Measurements from ENCODE around the gene MMP21. TPM values are rescaled to one million over a fixed set of nuclear protein-coding genes. Genes with fewer than 3 reads are reported as not detected.
A peak's percentile ranks its signal among the peaks of the same experiment; 100 is the strongest.

MMP21 gene
- total RNA-seq, 1 experiment from 2014 or later = not detected

DNA sequence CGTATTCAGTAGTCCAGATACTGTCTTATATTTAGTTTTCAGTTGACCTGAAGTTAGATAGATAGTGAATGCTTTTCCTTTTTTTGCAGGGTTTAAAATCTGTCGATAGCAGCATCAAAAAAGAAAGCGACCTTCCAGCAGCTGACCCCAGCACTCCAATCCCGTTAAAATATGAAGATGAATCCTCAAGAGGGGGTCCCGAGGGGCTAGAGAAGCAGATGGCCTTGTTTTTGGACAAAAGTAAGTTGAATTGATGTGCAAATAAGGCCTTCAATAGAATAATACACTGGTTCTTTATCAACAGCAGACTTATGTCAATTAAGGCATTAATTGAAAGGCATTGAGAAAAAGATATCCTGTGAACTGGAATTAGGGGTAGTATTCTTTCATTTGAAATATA lies 37.4 kb downstream of the MMP21 start:
- POLR2A ChIA-PET = no interaction called here
- Mint-ChIP-seq H3K27ac (ENCODE audit: unreplicated experiment) (no peak overlapping the region), H3K4me1 (ENCODE audit: low read depth, unreplicated experiment) (no peaks in the 10 kb centered on the region), H3K27me3 (ENCODE audit: insufficient read depth, unreplicated experiment) (no peaks in the 10 kb centered on the region), H3K36me3 (ENCODE audit: insufficient read depth, unreplicated experiment) (peaks cover 79% of the 10 kb centered on the region), H3K4me3 (ENCODE audit: unreplicated experiment) (no peak overlapping the region), H3K9me3 (ENCODE audit: unreplicated experiment) (no peaks in the 10 kb centered on the region)
- intact Hi-C loops (cut with micrococcal nuclease; ENCODE audit: unreplicated experiment) = no loop called here
- no peaks in the 10 kb centered on the region for H3K9me3 ChIP-seq
- no peaks in the 10 kb centered on the region for H3K27me3 ChIP-seq (replicated peaks; ENCODE audit: control insufficient read depth, insufficient read depth, low read length)
- DNase-seq = no peak
- no peaks in the 10 kb centered on the region for H3K4me1 ChIP-seq
- TF ChIP-seq, protein P1, sequence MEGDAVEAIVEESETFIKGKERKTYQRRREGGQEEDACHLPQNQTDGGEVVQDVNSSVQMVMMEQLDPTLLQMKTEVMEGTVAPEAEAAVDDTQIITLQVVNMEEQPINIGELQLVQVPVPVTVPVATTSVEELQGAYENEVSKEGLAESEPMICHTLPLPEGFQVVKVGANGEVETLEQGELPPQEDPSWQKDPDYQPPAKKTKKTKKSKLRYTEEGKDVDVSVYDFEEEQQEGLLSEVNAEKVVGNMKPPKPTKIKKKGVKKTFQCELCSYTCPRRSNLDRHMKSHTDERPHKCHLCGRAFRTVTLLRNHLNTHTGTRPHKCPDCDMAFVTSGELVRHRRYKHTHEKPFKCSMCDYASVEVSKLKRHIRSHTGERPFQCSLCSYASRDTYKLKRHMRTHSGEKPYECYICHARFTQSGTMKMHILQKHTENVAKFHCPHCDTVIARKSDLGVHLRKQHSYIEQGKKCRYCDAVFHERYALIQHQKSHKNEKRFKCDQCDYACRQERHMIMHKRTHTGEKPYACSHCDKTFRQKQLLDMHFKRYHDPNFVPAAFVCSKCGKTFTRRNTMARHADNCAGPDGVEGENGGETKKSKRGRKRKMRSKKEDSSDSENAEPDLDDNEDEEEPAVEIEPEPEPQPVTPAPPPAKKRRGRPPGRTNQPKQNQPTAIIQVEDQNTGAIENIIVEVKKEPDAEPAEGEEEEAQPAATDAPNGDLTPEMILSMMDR (IDR thresholded peaks at IDR 0.05; ENCODE audit: insufficient read depth in 1 of 2, low read depth in 1 of 2, low read length in 1 of 2, severe bottlenecking in 1 of 2, unreplicated experiment in 1 of 2) = no peak
- BruUV-seq (replicated peaks) = no TSS peak
- peaks cover 2% of the 10 kb centered on the region for H3K36me3 ChIP-seq (ENCODE audit: control insufficient read depth, insufficient read depth, low read length)
- no peak overlapping the region for H3K4me3 ChIP-seq (ENCODE audit: low read depth, low read length)
- CTCF ChIA-PET = no interaction called here

DNA sequence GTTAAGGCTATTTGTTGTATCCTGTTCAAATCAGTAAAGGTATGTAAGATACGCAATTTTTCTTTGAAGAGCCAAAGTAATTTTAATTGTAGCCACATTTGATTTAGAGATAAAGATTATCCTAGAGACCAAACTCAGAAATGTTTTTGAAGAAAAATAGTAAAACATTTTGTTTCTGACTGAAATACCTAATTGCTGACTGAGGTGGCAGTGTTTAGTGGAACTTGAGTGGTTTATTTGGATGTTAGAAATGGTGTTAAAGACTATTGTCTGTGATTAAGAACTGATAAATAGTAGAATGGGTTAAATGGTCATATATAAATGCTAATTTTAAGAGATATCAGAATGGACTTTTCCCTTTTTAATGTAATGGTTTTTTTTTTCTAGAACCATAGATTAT lies 40.8 kb downstream of the MMP21 start:
- intact Hi-C loops (cut with micrococcal nuclease; ENCODE audit: unreplicated experiment) = no loop called here
- peaks cover 2% of the 10 kb centered on the region for H3K36me3 ChIP-seq (ENCODE audit: control insufficient read depth, insufficient read depth, low read length)
- DNase-seq = no peak
- H3K27ac Mint-ChIP-seq (ENCODE audit: unreplicated experiment) = no peak overlapping the region
- no peaks in the 10 kb centered on the region for H3K27me3 ChIP-seq (replicated peaks; ENCODE audit: control insufficient read depth, insufficient read depth, low read length)
- H3K9me3 Mint-ChIP-seq (ENCODE audit: unreplicated experiment) = no peaks in the 10 kb centered on the region
- no peaks in the 10 kb centered on the region for H3K27me3 Mint-ChIP-seq (ENCODE audit: insufficient read depth, unreplicated experiment)
- TF ChIP-seq, protein P1 (IDR thresholded peaks at IDR 0.05; ENCODE audit: insufficient read depth in 1 of 2, low read depth in 1 of 2, low read length in 1 of 2, severe bottlenecking in 1 of 2, unreplicated experiment in 1 of 2) = peak in 1 of 2 experiments; percentile 3
- H3K4me3 Mint-ChIP-seq (ENCODE audit: unreplicated experiment) = no peak overlapping the region
- no peaks in the 10 kb centered on the region for H3K4me1 Mint-ChIP-seq (ENCODE audit: low read depth, unreplicated experiment)
- no TSS peak for BruUV-seq (replicated peaks)
- peaks cover 85% of the 10 kb centered on the region for H3K36me3 Mint-ChIP-seq (ENCODE audit: insufficient read depth, unreplicated experiment)
- CTCF ChIA-PET = no interaction called here
- no peaks in the 10 kb centered on the region for H3K9me3 ChIP-seq
- no peak overlapping the region for H3K4me3 ChIP-seq (ENCODE audit: low read depth, low read length)
- no peaks in the 10 kb centered on the region for H3K4me1 ChIP-seq
- POLR2A ChIA-PET = no interaction called here

DNA sequence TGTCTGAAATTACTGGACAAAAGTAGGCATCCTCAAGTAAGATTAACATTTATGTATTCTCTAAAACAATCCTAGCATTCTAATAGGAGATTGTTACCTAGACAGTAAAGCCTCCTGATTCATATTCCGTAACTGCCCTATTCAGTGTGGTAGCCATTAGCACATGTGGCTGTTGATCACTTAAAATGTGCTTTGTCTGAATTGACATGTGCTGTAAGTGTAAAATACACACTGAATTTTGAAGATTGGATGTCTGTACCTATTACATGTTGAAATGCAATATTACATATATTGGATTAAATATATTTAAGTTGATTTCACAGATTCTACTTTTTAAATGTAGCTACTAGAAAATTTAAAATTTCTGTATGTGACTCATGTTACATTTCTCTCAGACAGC lies 41.5 kb downstream of the MMP21 start:
- Histone ChIP-seq H3K36me3 (ENCODE audit: control insufficient read depth, insufficient read depth, low read length) (peaks cover under 1% of the 10 kb centered on the region), H3K4me1 (no peaks in the 10 kb centered on the region), H3K9me3 (no peaks in the 10 kb centered on the region), H3K4me3 (ENCODE audit: low read depth, low read length) (no peak overlapping the region), H3K27me3 (replicated peaks; ENCODE audit: control insufficient read depth, insufficient read depth, low read length) (no peaks in the 10 kb centered on the region)
- BruUV-seq (replicated peaks) = no TSS peak
- H3K36me3 Mint-ChIP-seq (ENCODE audit: insufficient read depth, unreplicated experiment) = peaks cover 85% of the 10 kb centered on the region
- no peaks in the 10 kb centered on the region for H3K27me3 Mint-ChIP-seq (ENCODE audit: insufficient read depth, unreplicated experiment)
- no peak for DNase-seq
- intact Hi-C loops (cut with micrococcal nuclease; ENCODE audit: unreplicated experiment) = no loop called here
- H3K4me1 Mint-ChIP-seq (ENCODE audit: low read depth, unreplicated experiment) = no peaks in the 10 kb centered on the region
- H3K27ac Mint-ChIP-seq (ENCODE audit: unreplicated experiment) = no peak overlapping the region
- POLR2A ChIA-PET = no interaction called here
- TF ChIP-seq, protein P1 (IDR thresholded peaks at IDR 0.05; ENCODE audit: insufficient read depth in 1 of 2, low read depth in 1 of 2, low read length in 1 of 2, severe bottlenecking in 1 of 2, unreplicated experiment in 1 of 2) = no peak
- no peak overlapping the region for H3K4me3 Mint-ChIP-seq (ENCODE audit: unreplicated experiment)
- no peaks in the 10 kb centered on the region for H3K9me3 Mint-ChIP-seq (ENCODE audit: unreplicated experiment)
- CTCF ChIA-PET = no interaction called here

All from Caco-2 (cell line).